ENCODE measurements around the gene SYNGR3. TPM values are rescaled to one million over a fixed set of nuclear protein-coding genes. Genes with fewer than 3 reads are reported as not detected.

The SYNGR3 gene
- total RNA-seq, 1 experiment from 2014 or later: 1.8 TPM

- peaks cover 57% of the 10 kb centered on the region for H3K36me3 ChIP-seq
- no peak overlapping the region for H3K4me3 ChIP-seq
- no peak overlapping the region for H3K27ac ChIP-seq
- peaks cover 7% of the 10 kb centered on the region for H3K4me1 ChIP-seq (replicated peaks)
- no peak for DNase-seq (ENCODE audit: low read depth in 1 of 2, low spot score in 2 of 2)
- H3K9me3 ChIP-seq (replicated peaks): no peaks in the 10 kb centered on the region
- peaks cover 22% of the 10 kb centered on the region for H3K27me3 ChIP-seq (replicated peaks)
These were observed 12.6 kb upstream of the SYNGR3 start for GRCh38 chr16:1976951-1977874.

- DNase-seq (ENCODE audit: low read depth in 1 of 2, low spot score in 2 of 2): no peak
- Histone ChIP-seq H3K27ac (no peak overlapping the region), H3K9me3 (replicated peaks) (no peaks in the 10 kb centered on the region), H3K36me3 (peaks cover 54% of the 10 kb centered on the region), H3K4me1 (replicated peaks) (peaks cover 3% of the 10 kb centered on the region), H3K4me3 (no peak overlapping the region), H3K27me3 (replicated peaks) (peaks cover 27% of the 10 kb centered on the region)
These were observed 11.9 kb upstream of the SYNGR3 start for GRCh38 chr16:1977875-1978268.

GRCh38 chr16:1978476-1979120, 11.2 kb upstream of the SYNGR3 start:
- peaks cover 8% of the 10 kb centered on the region for H3K4me1 ChIP-seq (replicated peaks)
- no peaks in the 10 kb centered on the region for H3K9me3 ChIP-seq (replicated peaks)
- H3K27ac ChIP-seq: no peak overlapping the region
- H3K27me3 ChIP-seq (replicated peaks): peaks cover 27% of the 10 kb centered on the region
- peaks cover 54% of the 10 kb centered on the region for H3K36me3 ChIP-seq
- H3K4me3 ChIP-seq: no peak overlapping the region
- no peak for DNase-seq (ENCODE audit: low read depth in 1 of 2, low spot score in 2 of 2)

- Histone ChIP-seq H3K27me3 (replicated peaks) (peaks cover 27% of the 10 kb centered on the region), H3K4me1 (replicated peaks) (peaks cover 9% of the 10 kb centered on the region), H3K4me3 (no peak overlapping the region), H3K9me3 (replicated peaks) (no peaks in the 10 kb centered on the region), H3K36me3 (peaks cover 52% of the 10 kb centered on the region), H3K27ac (no peak overlapping the region)
- DNase-seq (ENCODE audit: low read depth in 1 of 2, low spot score in 2 of 2): no peak
These were observed 10.3 kb upstream of the SYNGR3 start for GRCh38 chr16:1979271-1980029.

- H3K36me3 ChIP-seq: peaks cover 52% of the 10 kb centered on the region
- H3K4me1 ChIP-seq (replicated peaks): peaks cover 16% of the 10 kb centered on the region
- H3K4me3 ChIP-seq: no peak overlapping the region
- H3K27ac ChIP-seq: no peak overlapping the region
- no peak for DNase-seq (ENCODE audit: low read depth in 1 of 2, low spot score in 2 of 2)
- H3K9me3 ChIP-seq (replicated peaks): no peaks in the 10 kb centered on the region
- H3K27me3 ChIP-seq (replicated peaks): peaks cover 27% of the 10 kb centered on the region
These were observed 9.6 kb upstream of the SYNGR3 start for GRCh38 chr16:1980030-1980769.

GRCh38 chr16:1980770-1981087, 9.0 kb upstream of the SYNGR3 start:
- no peak for DNase-seq (ENCODE audit: low read depth in 1 of 2, low spot score in 2 of 2)
- peaks cover 27% of the 10 kb centered on the region for H3K27me3 ChIP-seq (replicated peaks)
- no peak overlapping the region for H3K4me3 ChIP-seq
- peaks cover 19% of the 10 kb centered on the region for H3K4me1 ChIP-seq (replicated peaks)
- peaks cover 52% of the 10 kb centered on the region for H3K36me3 ChIP-seq
- no peak overlapping the region for H3K27ac ChIP-seq
- no peaks in the 10 kb centered on the region for H3K9me3 ChIP-seq (replicated peaks)

GRCh38 chr16:1981398-1981836, 8.4 kb upstream of the SYNGR3 start, which contains the start of gene NOXO1:
Gene NOXO1, minus strand, starts transcription at chr16:1981469. Its CDS starts 290 bp downstream, at chr16:1981179.
- H3K27ac ChIP-seq: no peak within 1 kb of the TSS
- DNase-seq (ENCODE audit: low read depth in 1 of 2, low spot score in 2 of 2): no peak
- H3K36me3 ChIP-seq: peaks cover 52% of the 10 kb centered on the region
- peaks cover 19% of the 10 kb centered on the region for H3K4me1 ChIP-seq (replicated peaks)
- no peaks in the 10 kb centered on the region for H3K9me3 ChIP-seq (replicated peaks)
- H3K4me3 ChIP-seq: no peak within 1 kb of the TSS
- peaks cover 27% of the 10 kb centered on the region for H3K27me3 ChIP-seq (replicated peaks)

- H3K9me3 ChIP-seq (replicated peaks): no peaks in the 10 kb centered on the region
These were observed 7.7 kb upstream of the SYNGR3 start for GRCh38 chr16:1982013-1982433.

GRCh38 chr16:1982991-1983543, 6.7 kb upstream of the SYNGR3 start:
- Histone ChIP-seq H3K27ac (no peak overlapping the region), H3K27me3 (replicated peaks) (peaks cover 27% of the 10 kb centered on the region), H3K9me3 (replicated peaks) (no peaks in the 10 kb centered on the region), H3K4me1 (replicated peaks) (peaks cover 19% of the 10 kb centered on the region), H3K4me3 (peak overlapping the region; percentile 94), H3K36me3 (peaks cover 47% of the 10 kb centered on the region)
- no peak for DNase-seq (ENCODE audit: low read depth in 1 of 2, low spot score in 2 of 2)

More at GRCh38 chr16:1982013-1982433, 7.7 kb upstream of the SYNGR3 start:
- Histone ChIP-seq H3K4me3 (no peak overlapping the region), H3K27ac (no peak overlapping the region), H3K36me3 (peaks cover 52% of the 10 kb centered on the region), H3K27me3 (replicated peaks) (peaks cover 27% of the 10 kb centered on the region), H3K4me1 (replicated peaks) (peaks cover 19% of the 10 kb centered on the region)
- no peak for DNase-seq (ENCODE audit: low read depth in 1 of 2, low spot score in 2 of 2)

- Histone ChIP-seq H3K27ac (peak within 1 kb of the TSS; percentile 44; the same call in 1 of the 2 replicates), H3K4me3 (peak within 1 kb of the TSS; percentile 94), H3K36me3 (peaks cover 41% of the 10 kb centered on the region), H3K27me3 (replicated peaks) (peaks cover 27% of the 10 kb centered on the region), H3K9me3 (replicated peaks) (no peaks in the 10 kb centered on the region), H3K4me1 (replicated peaks) (peaks cover 19% of the 10 kb centered on the region)
- DNase-seq (ENCODE audit: low read depth in 1 of 2, low spot score in 2 of 2): peak; percentile 86 to 94
These were observed 6.0 kb upstream of the SYNGR3 start, which contains the start of gene GFER for GRCh38 chr16:1983544-1984346. Gene GFER, plus strand, starts transcription at chr16:1984193. Its CDS starts 26 bp downstream, at chr16:1984219.

- no peak for DNase-seq (ENCODE audit: low read depth in 1 of 2, low spot score in 2 of 2)
- Histone ChIP-seq H3K36me3 (peaks cover 32% of the 10 kb centered on the region), H3K4me1 (replicated peaks) (peaks cover 19% of the 10 kb centered on the region), H3K9me3 (replicated peaks) (no peaks in the 10 kb centered on the region), H3K27ac (peak overlapping the region; percentile 44; the same call in 1 of the 2 replicates), H3K4me3 (peak overlapping the region; percentile 94), H3K27me3 (replicated peaks) (peaks cover 29% of the 10 kb centered on the region)
These were observed 5.2 kb upstream of the SYNGR3 start for GRCh38 chr16:1984347-1985225.

All from SJSA1 (cell line).